Stimulated activated CD8-positive, alpha-beta memory T cell treated with anti-CD3 and anti-CD28 coated beads, Interleukin-12 subunit alpha, Interleukin-12 subunit beta, amount 100 ng/mL, for 4 hours (primary cell): ENCODE results near the gene PLCE1.

ENCODE experiments used
- DNase-seq: peaks from one replicate; pipeline ENCODE4 v3.0.0-alpha.2; 2020; ENCODE audit warnings: low read depth

Gene PLCE1

DNA sequence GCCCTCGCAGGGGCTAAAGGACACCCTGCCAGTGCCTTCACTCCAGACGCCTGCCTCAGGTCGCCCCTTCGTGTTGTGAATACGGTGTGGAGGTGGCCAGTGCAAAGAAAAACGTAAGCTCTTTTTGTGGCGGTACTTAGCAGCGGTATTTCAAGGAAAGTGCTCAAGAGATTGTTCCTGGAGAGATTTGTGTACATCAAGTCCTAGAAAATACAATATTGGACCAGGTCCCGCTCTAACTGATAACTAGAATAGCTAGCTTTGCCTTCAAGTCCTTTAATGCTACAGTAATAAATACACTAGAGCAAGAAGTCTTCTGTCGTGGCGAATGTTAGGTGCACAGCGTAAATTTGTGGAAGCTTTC, 689 bp downstream of the PLCE1 start:
- no peak for DNase-seq

DNA sequence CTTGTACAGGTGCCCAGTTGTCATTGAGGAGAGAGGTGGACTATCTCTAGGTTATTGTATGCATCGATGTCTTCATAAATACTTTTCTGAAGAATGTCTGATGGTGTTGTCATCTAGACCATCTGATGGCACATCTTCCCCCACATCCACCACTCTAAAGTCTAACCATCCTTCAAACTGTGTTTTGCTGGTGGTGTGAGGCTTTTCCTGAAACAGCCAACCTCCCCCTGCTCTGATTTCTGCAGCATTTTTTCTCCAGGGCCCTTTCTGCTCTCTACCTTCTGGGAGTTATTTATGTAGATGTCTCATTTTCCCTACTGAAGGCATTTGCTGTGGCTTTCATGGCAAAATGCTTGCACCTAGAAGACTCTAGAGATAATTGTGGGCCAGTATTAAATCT, 1.5 kb downstream of the PLCE1 start:
- DNase-seq = no peak

DNA sequence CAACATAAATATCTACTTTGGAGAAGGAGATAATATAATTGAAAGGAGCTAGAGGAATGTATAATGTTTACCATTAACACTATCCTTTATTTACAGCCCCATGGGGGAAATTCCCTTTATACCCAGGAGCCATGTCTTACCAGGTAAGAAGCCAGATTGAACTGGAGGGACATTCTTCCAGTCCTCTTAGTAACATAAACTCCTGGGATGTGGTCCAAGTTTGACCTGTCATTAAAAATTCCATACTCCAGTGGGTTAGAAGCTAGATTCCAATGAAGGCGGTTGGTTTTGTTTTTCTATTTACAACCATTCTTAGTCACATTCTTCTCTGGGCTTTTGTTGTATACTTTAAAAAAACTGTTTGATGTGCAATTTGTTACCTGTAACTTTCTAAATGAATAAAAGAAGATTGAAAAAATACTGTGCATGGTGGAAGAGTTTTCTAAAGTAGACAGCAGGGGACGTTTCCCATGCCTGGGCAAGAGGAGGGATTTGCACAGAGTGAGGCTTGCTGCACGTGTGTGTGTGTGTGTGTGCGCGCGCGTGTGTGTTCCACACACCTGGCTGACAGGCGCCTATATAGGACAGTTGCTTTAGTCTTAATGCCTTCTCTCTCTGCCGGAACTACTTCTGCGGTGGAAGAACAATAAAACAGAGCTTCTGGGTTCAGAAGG, 2.0 kb downstream of the PLCE1 start:
- no peak for DNase-seq

DNA sequence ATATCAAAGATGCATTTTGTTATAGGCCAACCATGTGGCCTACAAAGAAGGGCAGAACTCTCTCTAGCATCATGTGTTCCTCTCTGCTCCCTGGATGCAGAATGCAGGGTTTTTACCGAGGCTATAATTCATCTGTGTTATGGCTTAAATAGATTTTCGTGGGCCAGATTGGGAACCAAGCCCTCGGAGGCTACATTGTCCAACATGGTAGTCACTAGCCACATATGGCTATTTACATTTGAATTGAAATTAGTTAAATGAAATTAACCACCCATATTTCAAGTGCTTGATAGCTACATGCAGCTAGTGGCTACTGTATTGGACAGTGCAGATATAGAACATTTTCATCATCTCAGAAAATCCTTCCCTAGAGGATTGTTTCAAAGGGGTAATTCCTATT, 2.8 kb downstream of the PLCE1 start:
- DNase-seq = no peak

DNA sequence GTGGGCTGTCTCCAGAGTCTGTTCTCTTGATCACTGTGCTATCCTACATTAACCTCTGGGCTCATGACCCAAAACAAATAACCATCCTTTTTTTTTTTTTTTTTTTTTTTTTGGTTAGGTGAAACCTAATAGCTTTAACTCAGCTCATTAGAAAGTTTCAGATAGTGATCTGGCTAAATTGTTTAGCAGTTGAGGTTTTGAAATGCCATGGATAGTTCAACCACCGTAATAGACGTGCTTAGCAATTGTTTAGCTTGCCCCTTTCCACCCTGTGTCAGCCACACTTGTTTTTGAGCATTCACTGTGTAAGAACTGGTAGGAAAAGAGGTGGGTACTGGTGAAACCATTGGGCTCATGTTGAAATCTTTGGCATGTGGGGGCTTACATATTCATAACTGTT, 3.8 kb downstream of the PLCE1 start:
- no peak for DNase-seq

DNA sequence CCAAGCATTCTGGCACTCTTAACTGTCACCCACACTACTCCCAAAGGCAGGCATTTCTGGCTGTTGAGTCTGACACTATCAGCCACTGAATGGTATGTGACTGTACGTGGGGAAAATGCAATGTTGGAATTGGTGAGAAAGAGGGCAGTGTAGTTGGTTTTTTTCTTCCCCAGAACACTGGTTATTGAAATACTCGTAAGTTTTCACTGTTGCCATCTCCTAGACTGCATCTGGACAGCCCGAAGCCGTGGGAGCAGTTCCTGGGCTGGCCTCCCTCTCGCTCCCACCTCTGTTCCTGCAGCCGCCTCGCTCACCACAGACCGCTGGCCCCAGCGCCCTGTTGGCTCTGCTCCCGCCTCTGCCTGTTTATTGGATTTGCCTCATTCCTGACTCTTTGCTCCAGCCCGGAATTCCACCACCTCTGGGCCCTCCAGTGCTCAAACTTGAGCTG, 5.7 kb downstream of the PLCE1 start:
- DNase-seq = no peak

DNA sequence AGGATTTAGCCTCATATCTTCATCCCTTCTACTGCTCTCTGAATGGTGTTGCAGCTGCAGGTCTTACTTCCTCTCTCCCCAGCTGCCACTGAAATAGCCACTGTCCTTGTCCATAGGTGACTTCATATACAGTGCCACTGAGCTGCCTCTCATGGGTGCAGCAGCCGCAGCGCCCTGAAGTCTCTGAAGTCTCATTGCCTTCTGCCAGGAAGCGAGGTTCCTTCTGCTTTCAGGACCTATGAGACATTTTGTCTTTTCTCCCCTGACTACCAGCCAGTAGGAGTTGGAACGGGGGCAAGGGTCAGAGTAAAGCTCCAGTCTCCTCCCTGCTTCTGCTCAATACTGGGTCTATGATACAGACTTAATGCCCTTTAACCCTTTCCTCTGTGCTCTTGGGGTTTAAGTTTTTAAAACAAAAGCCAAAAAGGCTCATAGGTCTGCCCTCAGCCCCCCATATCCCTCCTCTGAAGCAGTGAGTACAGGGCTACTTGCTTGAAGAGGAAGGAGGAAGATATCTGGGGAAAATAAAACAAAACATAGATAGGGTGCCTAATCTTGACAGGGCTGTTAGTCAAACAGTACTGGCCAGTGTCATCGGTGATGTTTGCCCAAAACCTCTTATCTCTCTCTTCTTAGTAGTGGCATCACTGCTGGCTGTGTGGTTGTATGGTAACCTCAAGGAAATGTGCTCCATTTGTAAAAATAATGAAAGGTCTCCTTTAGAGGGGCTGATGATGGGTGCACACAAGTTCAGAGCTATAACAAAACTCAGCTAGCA, 7.1 kb downstream of the PLCE1 start:
- no peak for DNase-seq

DNA sequence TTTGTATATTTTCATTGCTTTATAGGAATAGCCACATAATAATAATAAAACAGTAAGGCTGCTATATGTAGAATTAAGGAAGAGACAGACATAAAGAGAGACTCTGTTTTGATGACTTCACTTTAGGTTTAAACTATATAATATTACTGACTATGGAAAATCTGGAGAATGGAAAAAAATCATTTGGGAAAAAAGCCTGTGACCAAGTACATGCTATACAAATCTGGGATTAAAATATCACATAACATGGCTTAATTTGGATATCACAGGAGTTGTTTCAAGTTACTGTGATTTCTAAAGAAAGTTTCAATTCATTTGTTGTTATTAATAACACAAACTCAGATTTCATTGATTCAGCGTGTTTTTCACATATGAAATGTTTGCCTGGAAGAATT, 7.7 kb downstream of the PLCE1 start:
- no peak for DNase-seq

DNA sequence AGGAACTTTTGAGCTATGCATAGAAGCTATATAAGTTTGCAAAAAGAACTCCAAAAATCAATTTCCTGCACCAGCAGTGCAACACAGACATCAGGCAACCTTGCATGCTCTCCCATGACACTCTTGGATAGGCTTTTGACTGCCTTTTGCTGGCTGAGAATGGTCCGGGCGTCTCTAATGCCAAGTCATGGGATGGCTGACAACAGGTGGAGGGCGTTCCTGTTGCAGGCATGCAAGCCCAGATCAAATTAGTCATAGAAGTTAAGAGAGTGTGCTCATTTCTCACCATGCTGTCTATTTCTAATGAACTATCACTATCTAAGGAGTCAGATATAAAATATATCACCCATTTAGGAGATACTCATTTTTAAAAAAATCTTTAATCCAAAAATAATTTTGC, 8.4 kb downstream of the PLCE1 start:
- no peak for DNase-seq

DNA sequence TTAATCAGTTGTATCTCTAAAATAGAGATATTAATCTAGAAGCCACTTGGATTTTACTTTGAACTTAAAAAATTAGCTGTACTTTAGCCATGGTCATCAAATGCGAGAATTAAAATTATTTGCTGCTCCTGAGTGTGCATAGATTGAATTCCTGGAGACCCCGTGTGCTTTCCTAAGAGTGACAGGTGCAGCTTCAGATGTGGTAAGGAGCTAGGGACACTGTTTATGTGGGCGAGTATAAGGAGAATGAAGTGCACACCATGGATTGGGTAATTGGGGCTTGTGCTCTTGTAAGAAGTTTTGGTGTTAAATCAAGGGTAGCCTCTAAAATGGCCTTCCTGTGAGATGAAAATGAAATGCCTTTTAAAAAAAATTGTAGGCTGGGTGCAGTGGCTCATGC, 9.8 kb downstream of the PLCE1 start:
- no peak for DNase-seq

DNA sequence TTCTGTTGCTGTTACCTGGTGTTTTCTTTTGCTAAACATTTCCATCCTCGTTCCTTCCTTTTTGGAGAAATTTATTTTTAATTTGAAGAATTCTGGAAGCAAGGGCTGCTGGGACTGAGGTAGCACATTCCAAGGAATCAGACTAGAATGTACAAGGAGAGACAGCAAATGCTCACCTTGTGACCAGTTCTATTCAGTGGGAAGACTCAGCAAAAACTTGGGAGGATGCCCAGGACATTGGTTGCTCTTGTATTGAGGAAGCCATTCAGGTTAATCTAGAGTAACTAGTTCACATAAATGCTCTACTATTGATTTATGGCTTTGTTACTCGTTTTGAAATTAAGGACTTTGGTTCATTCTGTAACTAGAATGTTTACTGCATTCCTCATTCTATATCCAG, 11.3 kb downstream of the PLCE1 start:
- no peak for DNase-seq

DNA sequence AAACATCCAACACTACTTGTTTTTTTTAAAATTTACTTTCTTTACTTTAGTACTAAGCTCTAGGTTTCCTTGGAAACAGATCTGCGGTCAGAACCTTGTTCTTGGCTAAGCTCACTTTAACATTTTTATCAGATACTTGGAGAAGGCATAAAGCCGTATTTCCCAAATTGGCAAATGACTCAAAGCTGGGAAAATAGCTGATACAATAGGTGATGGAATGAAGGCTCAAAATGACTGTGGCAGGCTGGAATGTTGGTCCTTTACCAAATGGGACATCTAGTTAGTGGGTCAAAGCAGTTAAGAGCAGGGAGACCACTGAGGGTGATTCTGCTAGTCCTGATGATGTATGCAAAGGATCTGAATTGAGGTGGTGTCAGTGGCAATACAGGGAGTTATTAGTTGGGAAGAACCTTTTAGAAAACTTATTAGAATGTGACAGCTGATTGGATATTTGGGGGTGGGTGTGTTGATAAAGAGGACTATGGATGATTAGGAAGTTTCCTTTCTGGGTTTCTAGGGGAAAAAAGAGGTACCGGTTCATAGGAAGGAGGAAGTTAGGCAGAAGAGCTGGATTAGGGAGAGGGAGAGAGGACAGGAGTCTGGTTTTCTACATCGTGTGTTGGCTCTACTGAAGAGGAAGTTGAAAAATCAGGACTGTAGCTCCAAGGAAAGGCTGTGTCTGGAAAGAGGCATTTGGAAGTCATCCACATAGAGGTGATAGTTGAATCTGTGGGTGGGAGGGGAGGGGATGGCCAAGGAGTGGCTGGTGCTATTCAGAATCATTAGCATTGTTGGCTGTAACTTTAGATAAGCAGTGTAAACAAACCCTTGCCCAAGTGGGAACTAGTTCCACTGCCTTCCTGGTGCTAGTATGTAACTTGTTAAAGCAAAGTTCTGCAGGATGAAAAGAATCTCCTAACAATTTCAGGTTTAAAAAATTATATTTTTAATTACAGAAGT, 13.1 kb downstream of the PLCE1 start:
- DNase-seq = no peak

DNA sequence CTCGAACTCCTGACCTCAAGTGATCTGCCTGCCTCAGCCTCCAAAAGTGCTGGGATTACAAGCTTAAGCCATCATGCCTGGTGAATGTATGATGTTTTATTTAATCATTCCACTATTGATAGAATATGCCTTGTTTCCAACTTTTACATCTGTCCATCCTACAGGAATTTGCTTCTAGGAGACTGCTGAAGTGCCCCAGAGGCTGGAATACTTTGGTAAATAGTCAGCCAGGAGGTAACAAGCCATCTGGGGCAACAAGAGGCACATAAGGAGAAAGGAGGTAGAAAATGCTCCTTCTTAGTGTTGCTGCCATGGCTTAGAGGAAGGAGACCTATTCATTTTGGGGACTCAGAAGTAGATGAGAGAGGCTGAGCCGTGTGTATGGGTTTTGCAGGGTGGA, 14.8 kb downstream of the PLCE1 start:
- DNase-seq = no peak

DNA sequence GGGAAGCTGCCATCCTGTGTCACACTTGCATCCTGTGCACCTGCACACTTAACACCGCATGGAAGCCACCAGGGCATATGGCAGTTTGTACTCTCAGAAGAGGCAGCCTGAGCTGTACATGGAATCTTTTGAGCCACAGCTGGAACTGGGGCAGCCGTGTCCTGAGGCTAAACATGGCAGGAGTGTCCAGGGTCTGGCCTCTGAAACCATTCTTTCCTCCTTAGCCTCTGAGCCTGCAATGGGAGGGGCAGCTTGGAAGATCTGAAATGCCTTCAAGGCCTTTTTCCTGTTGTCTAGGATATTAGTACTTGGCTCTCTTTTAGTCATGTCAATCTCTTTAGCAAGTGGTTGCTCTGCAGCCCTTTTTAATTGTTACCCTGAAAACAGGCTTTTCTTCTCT, 16.4 kb downstream of the PLCE1 start:
- DNase-seq = no peak

DNA sequence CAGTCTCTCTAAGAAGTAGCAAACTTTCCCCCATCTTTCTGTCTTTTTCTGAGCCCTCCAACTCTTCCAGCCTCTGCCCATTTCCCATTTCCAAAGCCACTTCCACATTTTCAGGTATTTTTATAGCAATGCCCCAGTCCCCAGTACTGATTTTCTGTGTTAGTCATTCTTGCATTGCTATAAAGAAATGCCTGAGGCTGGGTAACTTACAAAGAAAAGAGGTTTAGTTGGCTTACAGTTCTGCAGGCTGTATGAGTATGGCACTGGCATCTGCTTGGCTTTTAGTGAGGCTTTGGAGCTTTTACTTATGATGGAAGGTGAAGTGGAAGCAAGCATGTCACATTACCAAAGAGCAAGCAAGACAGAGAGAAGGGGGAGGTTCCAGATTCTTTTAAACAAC, 17.2 kb downstream of the PLCE1 start:
- no peak for DNase-seq

DNA sequence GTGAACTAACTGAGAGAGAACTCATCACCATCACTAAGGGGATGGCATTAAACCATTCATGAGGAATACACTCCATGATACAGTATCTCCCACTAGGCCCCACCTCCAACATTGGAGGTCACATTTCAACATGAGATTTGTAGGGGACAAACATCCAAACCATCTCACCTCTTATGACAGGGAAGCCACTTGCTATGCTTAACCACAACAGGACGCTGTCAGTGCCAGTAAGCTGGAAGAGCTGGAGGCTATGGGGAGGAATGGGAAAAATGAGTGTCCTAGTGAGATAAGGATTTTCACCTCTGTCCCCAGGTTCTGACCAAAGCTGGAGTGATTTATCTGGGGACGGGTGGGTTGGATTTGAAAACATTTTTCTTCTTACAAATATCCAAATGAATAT, 17.6 kb downstream of the PLCE1 start:
- DNase-seq = no peak

DNA sequence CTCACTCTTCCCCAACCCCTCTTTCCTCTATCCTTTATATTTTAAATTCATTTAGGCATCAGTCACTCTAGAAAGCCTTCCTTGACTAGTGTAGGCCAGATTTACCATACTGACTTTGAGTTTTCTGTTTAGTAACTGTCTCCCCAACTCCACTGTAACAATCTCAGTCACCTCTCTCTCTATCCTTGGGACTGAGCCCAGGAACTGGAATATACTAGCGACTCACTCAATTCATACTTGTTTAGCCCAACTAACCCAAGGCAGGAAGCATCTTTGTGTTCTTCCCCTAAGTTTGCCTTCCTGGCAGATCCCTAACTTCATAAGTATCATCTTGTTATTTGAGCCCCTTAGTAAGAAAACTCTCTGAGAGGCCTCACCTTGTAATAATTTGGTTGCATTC, 19.1 kb downstream of the PLCE1 start:
- no peak for DNase-seq

DNA sequence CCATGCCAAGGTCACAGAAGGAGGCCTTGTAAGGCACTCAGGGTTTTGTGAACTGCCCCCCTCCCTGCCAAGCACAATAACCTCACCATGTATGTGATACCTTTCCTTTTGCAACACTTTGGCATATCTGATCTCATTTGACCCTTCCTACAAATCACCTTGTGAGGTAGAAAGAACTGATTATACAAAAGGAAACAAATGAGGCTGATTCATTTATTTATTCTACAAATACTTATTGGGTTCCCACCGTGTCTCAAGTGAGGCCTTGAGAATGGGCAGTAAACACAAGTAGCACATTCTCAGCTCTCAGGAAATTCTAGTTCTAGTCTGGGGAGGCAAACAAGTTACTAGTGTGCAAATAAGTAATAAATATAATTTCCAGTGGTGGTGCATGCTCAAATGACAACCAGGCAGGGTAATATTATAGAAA, 19.6 kb downstream of the PLCE1 start:
- DNase-seq = no peak

DNA sequence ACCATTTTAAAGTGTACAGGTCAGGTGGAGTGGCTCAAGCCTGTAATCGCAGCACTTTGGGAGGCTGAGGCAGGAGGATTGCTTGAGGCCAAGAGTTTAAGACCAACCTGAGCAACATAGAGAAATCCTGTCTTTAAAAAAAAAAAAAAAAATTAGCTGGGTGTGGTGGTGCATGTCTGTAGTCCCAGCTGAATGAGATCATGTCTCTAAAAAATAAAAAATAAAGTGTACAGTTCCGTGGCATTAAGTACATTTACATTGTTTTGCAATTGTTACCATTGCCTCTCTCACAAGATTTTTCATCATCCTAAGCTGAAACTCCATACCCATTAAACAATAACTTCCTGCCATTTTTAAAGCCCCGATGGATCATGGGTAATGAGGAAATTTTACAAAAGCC, 20.6 kb downstream of the PLCE1 start:
- DNase-seq = no peak

DNA sequence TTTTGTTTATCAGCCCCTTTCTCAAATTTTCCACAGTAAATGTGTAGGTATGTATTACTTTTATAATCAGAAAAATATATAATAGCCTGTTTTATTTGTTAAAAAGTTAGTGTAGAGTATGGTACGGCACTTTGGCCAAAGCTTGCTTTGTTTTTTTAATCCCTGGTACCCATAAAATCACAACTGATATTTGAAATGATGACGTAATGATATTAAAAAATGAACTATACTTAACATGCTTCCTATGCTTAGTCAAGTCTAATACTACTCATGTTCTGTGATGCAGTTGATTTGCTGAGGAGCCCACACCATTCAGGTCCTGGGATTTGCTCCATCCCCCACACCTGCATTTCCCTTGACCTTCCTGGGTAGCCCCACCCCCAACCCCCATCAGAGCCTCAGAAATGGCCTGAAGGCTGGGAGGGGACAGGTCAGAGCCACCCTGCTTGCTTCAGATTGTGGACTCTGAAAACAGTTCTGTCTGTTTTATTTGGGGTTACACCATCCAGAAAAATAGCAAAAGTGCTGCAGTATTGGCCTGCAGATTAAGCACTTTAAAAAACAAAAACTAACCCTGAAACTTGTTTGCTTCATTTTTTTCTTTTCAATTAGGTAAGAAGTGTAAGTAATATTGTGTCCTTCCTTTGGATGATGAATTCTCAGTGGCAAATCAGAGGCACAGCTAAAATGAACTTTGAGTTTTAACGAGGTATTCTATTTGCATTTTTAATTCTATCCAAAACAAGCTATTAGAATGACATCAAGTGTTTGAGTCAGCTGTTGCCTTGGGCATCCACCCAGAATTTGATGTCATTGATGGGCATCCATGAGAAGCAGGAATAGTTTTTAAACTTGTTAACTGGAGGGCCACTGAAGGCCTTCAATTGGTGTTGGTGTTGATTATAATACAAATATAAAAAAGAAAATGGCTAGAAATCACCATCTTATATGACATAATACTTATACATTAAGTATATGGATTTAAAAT, 23.3 kb downstream of the PLCE1 start:
- DNase-seq = no peak

DNA sequence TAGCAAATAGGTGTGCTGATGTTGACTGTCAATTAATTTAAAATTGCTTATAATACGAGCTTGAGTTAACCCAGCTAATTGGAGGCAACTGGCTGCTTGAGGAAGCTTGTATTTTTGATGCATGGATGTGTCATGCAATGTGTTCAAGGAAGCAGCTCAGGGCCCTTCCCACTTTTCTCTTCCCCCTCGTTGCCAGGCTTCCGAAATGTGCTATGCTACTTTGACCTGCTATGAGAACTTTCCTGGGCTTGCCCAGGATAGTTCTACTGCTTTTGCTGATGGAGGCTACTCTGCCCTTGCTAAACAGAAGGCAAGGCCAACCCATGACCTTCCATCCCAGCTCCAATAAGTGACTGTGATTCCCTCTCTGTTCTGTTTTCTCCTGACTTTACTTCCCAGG, 24.4 kb downstream of the PLCE1 start:
- DNase-seq = no peak

DNA sequence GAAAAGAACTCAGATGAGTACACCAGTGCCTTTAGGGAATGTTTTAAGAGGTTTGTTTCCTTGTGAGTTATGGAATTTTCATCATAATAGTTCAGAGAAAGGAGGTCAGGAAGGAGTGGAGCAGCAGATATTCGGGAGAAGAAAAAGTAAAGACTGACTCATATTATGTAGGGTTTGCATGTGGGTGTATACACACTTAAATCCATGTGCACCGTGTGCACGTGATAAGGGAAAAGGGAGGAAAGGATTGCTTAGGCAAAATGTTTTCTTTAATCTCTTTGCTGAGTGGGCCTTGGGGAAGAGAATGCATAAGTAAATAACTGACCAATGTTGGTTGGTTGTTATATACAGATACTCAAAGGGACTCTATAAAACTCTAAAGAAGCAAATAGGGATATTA, 30.2 kb downstream of the PLCE1 start:
- no peak for DNase-seq
